ENCODE measurements around the gene FAM131C.

Gene FAM131C

DNA sequence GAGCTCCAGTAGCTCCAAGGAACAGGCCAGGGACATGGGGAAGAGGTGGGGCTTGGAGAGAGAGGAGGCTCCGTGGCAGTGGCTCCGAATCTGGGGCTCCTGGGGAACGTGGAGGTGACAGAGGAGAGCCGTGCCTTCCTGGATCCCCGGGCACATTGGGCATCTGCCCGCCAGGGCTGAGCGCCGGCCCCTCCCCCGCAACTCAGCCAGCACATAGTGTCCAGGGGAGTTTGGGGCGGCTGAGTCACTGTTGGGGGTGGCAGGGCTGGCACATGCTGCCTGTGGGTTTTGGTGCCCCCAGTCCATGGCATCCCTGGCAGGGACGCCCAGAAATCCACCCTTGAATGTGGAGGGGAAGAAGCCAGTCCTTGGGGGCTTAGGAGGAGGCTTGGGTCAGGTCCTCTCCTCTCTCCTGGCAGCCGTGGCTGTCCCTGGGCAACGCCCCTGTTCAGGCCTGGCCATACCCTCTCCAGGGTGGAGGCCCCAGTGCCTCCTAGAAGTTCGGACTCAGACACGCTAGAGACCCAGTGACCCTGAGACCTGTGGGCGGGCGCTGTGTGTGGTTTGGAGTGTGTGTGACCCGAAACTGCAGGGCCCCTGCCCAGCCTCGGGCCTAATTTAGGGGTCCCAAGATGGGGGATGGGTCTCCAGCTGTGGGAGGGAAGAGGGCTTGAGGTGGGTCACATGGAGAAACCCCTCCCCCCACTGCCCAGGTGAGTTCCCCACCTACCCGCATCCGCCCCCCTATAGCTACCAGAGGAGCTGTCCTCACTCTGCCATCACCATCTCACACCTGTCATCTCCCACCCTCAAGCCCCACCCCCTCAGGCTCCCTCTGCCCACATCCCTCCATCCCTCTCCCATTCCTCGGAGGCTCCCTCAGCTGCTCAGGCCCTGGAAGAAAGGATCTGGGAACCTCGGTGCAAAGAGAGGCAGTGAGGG is 57.2 kb downstream of the FAM131C start:
- no peak for DNase-seq (ENCODE audit: low spot score)

DNA sequence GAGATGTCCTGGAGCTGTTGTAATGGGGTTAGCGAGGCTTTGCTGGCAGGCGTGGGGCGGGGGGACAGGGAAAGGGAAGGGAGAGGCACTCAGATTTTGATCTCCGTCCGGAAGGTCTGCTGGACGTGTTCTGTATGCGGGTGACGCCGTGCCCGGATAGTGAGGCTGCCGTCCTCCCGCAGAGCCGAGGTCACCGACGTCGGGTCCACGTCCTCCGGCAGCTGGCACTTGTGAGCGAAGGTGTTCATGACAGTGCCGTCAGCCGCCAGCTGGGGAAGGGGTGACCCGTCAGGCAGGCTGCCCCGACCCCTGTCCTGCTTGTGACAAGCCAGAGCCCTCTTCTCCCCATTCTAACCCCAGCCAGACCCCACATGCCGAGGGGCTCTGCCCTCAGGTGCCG is 58.0 kb downstream of the FAM131C start:
- DNase-seq (ENCODE audit: low spot score), result no peak

DNA sequence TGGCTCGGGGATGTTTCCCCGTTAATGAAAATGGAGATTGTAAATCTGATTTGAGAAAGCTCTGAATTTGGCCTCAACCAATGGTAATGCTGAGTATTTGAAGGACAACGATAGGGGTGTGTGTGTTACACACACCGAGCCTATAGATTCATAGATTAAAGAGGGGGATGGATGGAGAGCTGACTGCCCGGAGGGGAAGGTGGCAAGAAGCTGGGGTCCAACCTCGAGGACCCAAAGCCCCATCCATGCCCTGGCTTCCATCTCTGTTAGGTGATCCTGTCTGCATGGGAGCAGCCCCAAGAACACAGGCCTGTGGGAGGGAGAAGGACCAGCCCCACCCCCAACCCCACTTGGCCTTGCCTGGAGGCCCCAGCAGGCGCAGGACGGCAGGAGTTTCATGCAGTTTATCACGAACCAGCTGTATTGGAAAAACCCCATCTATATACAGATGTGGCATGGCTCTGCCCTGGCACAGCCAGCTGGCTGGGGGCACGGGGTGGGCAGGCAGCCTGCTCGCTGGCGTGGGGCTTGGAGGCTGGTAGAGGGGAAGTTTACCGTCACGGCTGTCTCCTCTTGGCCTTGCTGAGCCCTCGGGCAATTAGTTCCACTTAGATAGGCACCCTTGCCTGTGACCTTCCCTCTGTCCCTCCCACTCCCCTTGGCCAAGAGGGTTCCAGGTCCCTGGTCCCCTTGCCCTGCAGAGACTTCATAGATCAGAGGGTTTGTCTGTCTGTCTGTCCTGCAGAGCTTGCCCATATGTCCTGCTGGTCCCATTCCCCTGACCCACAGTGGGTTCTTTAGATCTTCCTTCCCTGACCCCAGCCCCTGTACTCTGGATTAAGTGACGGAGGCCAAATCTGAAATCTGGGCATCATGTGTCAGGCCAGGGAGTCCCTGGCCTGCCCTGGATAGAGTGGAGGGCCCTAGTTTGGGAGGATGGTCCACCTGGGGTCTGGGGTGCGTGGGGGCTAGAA is 58.7 kb downstream of the FAM131C start:
- DNase-seq (ENCODE audit: low spot score), result no peak

DNA sequence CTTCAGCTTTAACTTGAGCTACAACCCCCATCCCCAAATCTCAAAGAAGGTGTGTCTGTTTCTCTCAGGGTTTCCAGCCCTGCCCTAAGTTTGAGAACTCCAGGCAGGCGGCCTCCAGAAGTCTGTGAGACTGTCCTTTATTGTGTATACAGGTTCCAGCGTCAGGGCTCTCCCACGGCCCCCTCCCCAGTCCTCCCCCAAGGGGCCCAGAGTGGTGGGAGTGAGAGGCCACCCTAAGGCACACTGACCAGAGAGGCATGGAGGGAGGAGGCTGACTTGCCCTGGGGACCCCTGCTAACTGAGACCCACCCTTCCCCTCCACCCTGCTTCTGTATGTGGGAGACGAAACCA is 59.6 kb downstream of the FAM131C start:
- no peak for DNase-seq (ENCODE audit: low spot score)

DNA sequence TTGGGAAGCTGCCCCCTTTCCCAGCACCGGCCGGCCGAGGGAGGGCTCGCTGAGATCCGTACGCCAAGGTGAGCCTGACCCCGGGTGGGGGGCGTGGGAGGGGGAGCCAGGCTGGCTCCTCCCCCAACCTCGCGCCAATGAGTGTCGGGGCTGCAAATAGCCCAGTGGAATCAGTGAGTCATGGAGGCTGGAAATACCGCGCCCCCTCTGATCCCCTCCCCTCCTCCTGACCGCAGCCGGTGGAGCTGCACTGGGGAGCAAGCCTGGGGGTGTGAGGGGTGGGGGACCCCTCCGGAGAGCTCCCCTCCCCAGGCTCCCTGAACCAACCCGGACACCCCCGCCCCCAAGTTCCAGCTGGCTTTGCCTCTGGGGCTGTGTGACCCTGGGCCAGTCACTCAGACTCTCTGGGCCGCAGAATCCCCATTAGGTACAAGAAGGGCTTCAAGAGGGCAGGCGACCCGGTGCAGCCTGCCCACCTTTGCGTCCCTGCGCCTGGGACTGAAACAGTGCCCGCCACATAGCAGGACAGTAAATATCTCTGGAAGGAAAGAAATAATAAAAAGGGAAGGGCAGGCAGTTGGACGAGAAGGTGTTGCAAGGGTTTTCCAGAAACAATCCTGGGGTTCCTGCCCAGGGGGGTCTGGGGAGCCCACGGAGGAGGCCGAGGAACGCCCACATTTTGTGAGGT is 60.1 kb downstream of the FAM131C start:
- peak; percentile 89 for DNase-seq (ENCODE audit: low spot score)

- peak; percentile 91 for DNase-seq (ENCODE audit: low spot score)
Measured at GRCh38 chr1:16012590-16013219, 60.7 kb downstream of the FAM131C start.

DNA sequence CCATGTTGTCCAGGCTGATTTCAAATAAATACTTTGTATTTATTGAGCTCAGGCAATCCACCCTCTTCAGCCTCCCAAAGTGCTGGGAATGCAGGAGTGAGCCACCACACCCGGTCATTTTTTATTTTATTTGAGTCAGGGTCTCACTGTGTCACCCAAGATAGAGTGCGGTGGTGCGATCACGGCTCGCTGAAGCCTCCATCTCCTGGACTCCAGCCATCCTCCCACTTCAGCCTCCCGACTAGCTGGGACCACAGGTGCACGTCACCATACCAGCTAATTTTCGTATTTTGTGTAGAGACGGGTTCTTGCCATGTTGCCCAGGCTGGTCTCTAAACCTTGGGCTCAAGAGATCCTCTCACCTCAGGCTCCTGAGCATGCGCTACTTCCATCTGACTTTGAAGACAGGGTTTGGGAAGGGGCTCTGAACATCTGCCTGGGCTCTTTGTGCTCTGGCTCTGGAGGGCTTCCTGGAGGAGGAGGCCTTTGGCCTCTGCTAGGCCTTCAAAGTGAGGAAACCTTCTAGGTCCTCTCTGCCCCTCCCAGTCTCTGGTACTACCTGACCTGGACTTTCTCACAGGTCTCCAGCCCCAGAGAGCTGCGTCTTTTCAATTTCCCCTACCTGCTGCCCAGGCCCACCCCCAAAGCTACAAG is 61.4 kb downstream of the FAM131C start:
- no peak for DNase-seq (ENCODE audit: low spot score)

DNA sequence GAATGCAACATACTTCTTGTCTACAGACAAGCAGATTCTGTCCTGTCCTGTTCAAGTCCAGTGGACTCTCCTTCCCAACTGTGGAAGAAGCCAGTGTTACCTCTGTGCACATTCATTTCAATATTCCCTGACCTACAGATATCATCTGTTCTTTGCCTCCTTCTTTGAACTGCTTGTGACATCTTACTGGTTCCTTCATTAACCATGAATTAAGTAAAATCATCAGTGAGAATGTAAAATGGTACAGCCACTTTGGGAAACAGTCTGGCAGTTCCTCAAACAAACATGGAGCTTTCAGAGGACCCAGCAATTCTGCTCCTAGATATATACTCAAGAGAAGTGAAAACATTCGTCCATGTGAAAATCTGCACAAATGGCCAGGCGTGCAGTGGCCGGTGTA is 62.6 kb downstream of the FAM131C start:
- no peak for DNase-seq (ENCODE audit: low spot score)

DNA sequence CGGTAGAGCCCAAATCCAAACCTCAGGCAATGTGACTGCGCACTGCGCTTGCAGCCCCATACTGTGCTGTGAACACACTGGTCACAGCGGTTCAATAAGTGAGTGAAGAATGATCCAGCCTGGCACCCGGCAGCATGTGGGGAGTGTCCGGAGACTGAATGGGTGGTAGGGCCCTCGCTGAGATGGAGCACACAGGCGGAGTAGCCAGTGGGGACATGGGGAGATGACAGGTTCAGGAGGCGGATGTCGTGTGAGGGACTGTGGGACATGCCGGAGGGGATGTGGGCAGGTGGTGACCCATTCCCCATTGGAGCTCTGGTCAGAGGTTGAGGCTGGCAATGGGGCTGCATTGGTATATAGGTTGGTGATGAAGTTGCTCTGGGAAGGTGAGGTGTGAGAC is 63.8 kb downstream of the FAM131C start:
- no peak for DNase-seq (ENCODE audit: low spot score)

DNA sequence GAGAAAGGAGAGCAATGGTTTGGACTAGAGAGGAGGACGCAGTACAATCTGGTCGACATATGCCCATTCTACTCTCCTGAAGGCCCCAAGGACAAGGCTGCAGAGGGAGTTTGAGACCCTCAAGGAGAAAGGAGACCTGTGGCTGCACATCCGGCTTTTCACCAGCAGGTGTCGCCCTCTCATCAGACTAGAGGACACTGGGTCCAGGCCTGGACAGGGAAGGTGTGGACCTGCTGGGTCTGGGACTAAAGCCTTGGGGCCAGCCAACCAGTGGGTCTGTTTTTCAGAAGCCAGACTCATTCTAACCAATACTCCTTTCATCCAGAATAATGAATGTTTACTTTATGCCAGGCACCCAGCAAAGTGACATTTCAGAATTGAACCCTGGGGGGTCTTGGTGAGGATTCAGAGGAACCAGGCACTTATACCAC is 64.4 kb downstream of the FAM131C start:
- DNase-seq (ENCODE audit: low spot score), result peak; percentile 82

Measured in HuH-7 (cell line).